ENCODE measurements around the gene HAX1. TPM values are rescaled to one million over a fixed set of nuclear protein-coding genes. Genes with fewer than 3 reads are reported as not detected.
"Not testable (repeated sequence)": the region's sequence is repeated elsewhere in the genome, so short reads cannot be mapped to it uniquely, and the experiment has no call there.

HAX1 gene
- total and polyA plus RNA-seq, 12 donors: 162 to 313 (median 172) TPM

DNA sequence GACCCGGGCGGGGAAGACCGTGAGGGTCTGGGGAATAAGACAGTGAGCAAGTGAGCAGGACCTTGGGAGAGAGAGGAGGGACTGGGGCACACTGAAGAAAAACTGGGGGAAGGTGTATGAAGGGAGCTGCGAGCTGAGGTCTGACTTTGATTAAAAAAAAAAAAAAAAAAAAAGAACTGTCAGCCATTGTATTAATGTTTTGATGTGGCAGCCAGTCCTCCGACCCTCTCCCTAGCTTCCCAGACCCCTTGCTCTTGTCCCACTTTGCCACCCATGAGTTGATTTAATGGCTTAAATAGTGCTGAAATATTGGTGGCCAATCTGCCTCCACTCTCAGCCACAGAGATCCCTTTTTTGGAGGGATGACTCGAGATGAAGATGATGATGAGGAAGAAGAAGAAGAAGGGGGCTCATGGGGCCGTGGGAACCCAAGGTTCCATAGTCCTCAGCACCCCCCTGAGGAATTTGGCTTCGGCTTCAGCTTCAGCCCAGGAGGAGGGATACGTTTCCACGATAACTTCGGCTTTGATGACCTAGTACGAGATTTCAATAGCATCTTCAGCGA lies 652 bp downstream of the HAX1 start:
- peak overlapping the region in 9 of 10 donors; percentile 69 to 97 (median 90) for H3K27ac ChIP-seq
- H3K4me3 ChIP-seq: peak overlapping the region; percentile 59 to 96 (median 80)
- 47 to 48% methylated on average over 13 of the region's 13 CpGs for WGBS, 2 donors
- H3K36me3 ChIP-seq: peaks cover 0 to 75% (median 38%) of the 10 kb centered on the region in 9 donors
- intact Hi-C loops (cut with DNase I): loop anchor here in 7 of 10 donors (1.0 to 10.0 kb wide), 12 partner anchors 49 to 281 kb away; partner anchors contain the start of genes UBAP2L (in 3 of the 7), ATP8B2 (in 2 of the 7), RPS27 (in 2 of the 7) and AQP10 (in 1 of the 7)
- peaks cover 3 to 21% (median 12%) of the 10 kb centered on the region in 9 donors for H3K4me1 ChIP-seq
- DNase-seq (no peak), ATAC-seq (peak in 4 of 8 donors; percentile 6 to 42 (median 24))
- TF ChIP-seq, protein P1, sequence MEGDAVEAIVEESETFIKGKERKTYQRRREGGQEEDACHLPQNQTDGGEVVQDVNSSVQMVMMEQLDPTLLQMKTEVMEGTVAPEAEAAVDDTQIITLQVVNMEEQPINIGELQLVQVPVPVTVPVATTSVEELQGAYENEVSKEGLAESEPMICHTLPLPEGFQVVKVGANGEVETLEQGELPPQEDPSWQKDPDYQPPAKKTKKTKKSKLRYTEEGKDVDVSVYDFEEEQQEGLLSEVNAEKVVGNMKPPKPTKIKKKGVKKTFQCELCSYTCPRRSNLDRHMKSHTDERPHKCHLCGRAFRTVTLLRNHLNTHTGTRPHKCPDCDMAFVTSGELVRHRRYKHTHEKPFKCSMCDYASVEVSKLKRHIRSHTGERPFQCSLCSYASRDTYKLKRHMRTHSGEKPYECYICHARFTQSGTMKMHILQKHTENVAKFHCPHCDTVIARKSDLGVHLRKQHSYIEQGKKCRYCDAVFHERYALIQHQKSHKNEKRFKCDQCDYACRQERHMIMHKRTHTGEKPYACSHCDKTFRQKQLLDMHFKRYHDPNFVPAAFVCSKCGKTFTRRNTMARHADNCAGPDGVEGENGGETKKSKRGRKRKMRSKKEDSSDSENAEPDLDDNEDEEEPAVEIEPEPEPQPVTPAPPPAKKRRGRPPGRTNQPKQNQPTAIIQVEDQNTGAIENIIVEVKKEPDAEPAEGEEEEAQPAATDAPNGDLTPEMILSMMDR (IDR thresholded peaks at IDR 0.05): no peak
- H3K27me3 ChIP-seq: no peaks in the 10 kb centered on the region
- H3K9me3 ChIP-seq: no peaks in the 10 kb centered on the region

DNA sequence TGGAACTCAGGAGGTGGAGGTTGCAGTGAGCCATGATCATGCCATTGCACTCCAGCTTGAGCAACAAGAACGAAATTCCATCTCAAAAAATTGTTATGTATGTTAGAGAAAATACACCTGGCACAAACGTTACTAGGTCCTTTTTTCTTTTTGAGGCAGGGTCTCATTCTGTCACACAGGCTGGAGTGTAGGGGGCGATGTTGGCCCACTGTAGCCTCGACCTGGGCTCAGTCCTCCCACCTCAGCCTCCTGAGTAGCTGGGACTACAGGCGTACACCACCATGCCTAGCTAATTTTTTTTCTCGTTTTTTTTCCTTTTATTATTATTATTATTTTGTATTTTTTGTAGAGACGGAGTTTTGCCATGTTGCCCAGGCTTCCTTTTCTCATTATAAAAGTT lies 4.4 kb downstream of the HAX1 start:
- intact Hi-C loops (cut with DNase I): loop anchor here in 1 of 10 donors (10.0 kb wide), 1 partner anchor 282 kb away; the partner anchor contains the start of gene RPS27
- DNase-seq (no peak), ATAC-seq (no peak)
- WGBS, 2 donors: 87 to 89% methylated on average over 7 of the region's 7 CpGs
- Histone ChIP-seq H3K27me3 (no peaks in the 10 kb centered on the region), H3K4me1 (peaks cover 2 to 18% (median 12%) of the 10 kb centered on the region in 9 donors), H3K9me3 (no peaks in the 10 kb centered on the region), H3K36me3 (peaks cover 0 to 46% (median 20%) of the 10 kb centered on the region in 9 donors), H3K27ac (no peak overlapping the region), H3K4me3 (no peak overlapping the region)
- TF ChIP-seq, protein P1 (IDR thresholded peaks at IDR 0.05): peak in 7 of 9 donors; percentile 11 to 35 (median 20)

DNA sequence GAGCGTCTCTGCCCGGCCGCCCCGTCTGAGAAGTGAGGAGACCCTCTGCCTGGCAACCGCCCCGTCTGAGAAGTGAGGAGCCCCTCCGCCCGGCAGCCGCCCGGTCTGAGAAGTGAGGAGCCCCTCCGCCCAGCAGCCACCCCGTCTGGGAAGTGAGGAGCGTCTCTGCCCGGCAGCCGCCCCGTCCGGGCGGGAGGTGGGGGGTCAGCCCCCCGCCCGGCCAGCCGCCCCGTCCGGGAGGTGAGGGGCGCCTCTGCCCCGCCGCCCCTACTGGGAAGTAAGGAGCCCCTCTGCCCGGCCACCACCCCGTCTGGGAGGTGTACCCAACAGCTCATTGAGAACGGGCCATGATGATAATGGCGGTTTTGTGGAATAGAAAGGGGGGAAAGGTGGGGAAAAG lies 15.2 kb downstream of the HAX1 start:
- WGBS, 2 donors: 92 to 97% methylated on average over 18 of the region's 30 CpGs
- ATAC-seq; intact Hi-C loops (cut with DNase I); H3K27ac ChIP-seq; H3K36me3 ChIP-seq; H3K4me1 ChIP-seq; H3K27me3 ChIP-seq; DNase-seq; H3K9me3 ChIP-seq; H3K4me3 ChIP-seq: not testable (repeated sequence)

DNA sequence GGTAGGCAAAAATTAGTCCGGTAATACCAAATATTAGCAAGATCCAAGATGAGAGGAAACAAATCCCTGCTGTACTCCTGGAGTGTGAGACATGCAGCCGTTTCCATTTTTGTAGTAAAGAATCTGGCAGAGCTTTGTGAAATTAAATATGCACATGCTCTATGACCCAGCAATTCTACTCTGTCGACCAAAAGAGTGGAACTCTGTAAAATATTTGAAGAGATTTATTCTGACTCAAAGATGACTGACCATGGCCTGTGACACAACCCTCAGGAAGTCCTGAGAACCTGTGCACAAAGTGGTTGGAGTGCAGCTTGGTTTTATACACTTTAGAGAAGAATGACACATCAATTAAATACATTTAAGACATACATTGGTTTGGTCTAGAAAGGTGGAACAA lies 16.2 kb downstream of the HAX1 start:
- 69 to 71% methylated on average over 3 of the region's 3 CpGs for WGBS, 2 donors
- Histone ChIP-seq H3K27ac (no peak overlapping the region), H3K4me3 (no peak overlapping the region), H3K27me3 (no peaks in the 10 kb centered on the region), H3K4me1 (no peaks in the 10 kb centered on the region), H3K9me3 (peaks cover 0 to 2% (median 0%) of the 10 kb centered on the region in 11 donors), H3K36me3 (no peaks in the 10 kb centered on the region)
- intact Hi-C loops (cut with DNase I): no loop called here
- TF ChIP-seq, protein P1 (IDR thresholded peaks at IDR 0.05): no peak
- ATAC-seq (no peak), DNase-seq (no peak)

DNA sequence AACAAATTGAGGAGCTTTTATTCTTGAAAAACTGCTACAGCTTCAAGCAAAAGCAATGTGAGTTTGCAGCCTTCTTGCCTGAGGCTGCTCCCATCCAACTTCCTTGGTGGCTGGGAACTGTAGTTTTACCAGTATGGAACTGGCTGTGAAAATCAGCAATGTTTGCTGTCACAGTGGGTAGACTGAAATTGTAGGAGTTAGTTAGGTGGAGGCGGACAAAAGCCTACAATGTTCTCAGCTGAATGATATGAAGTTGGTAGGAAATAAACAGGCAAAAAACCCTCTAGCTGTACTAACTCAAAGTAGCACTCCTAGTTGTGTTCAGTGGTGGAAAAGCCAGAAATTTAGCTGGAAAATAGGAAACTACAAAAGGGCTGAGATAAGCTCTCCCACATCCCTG lies 18.5 kb downstream of the HAX1 start:
- peaks cover 0 to 23% (median 15%) of the 10 kb centered on the region in 11 donors for H3K9me3 ChIP-seq
- no peaks in the 10 kb centered on the region for H3K27me3 ChIP-seq
- TF ChIP-seq, protein P1 (IDR thresholded peaks at IDR 0.05): no peak
- WGBS, 2 donors: 71 to 84% methylated on average over 1 of the region's 1 CpG
- intact Hi-C loops (cut with DNase I): no loop called here
- ATAC-seq (no peak), DNase-seq (no peak)
- H3K36me3 ChIP-seq: no peaks in the 10 kb centered on the region
- H3K4me1 ChIP-seq: no peaks in the 10 kb centered on the region
- no peak overlapping the region for H3K27ac ChIP-seq
- H3K4me3 ChIP-seq: no peak overlapping the region
